ENCODE data around the gene ARHGEF17. TPM values are rescaled to one million over a fixed set of nuclear protein-coding genes. Genes with fewer than 3 reads are reported as not detected.

Gene ARHGEF17
- total and polyA plus RNA-seq, 2 of the 13 experiments (the other 11 are each of a cell fraction or from before 2014, with no cell fraction given) = 10.7 to 28.8 TPM

- no peaks in the 10 kb centered on the region for H3K79me2 ChIP-seq (ENCODE audit: insufficient read depth, low read length)
- FAIRE-seq = no peak
- H3K27ac ChIP-seq (ENCODE audit: extremely low read length, insufficient read depth, low read length) = no peak overlapping the region
- no TSS peak for BruUV-seq (replicated peaks)
- WGBS (ENCODE audit: low lambda C conversion rate) = 31% methylated on average over 9 of the region's 10 CpGs
- no peak; the same call in 2 of the 3 replicates for ATAC-seq
- H3K4me2 ChIP-seq (ENCODE audit: low read depth, low read length) = no peak overlapping the region
- in situ Hi-C loops (cut with HindIII; ENCODE audit: extremely low pct_ligation_motif_present, low pct_unique_long_range_greater_than_20kb) = no loop called here
- no peak overlapping the region for H3K4me3 ChIP-seq (replicated peaks in 1 of 3; ENCODE audit: insufficient read depth in 1 of 3, low read depth in 2 of 3, low read length in 3 of 3)
- no peaks in the 10 kb centered on the region for H3K36me3 ChIP-seq (replicated peaks in 1 of 2; ENCODE audit: control insufficient read depth in 1 of 2, insufficient read depth in 2 of 2, low read length in 2 of 2)
- H3K9ac ChIP-seq (ENCODE audit: insufficient read depth, low read depth, low read length) = no peak overlapping the region
- intact Hi-C loops (cut with micrococcal nuclease; ENCODE audit: unreplicated experiment) = no loop called here
- POLR2A ChIA-PET = no interaction called here
- no peaks in the 10 kb centered on the region for H3K9me3 ChIP-seq (ENCODE audit: low read length)
- peaks cover 24% of the 10 kb centered on the region for H3K4me1 ChIP-seq (ENCODE audit: insufficient read depth, low read length)
- DNase-seq (ENCODE audit: low spot score) = no peak
- H3K27me3 ChIP-seq (ENCODE audit: control insufficient read depth in 1 of 2, insufficient read depth in 2 of 2, low read length in 2 of 2) = peaks cover 6 to 34% of the 10 kb centered on the region in 2 experiments; a peak in 4 of 5 replicates
- CTCF ChIA-PET (ENCODE audit: low intra/inter-chr PET ratio, low total read pairs) = no interaction called here
- no peaks in the 10 kb centered on the region for H4K20me1 ChIP-seq (ENCODE audit: insufficient read depth, low read length)
- no peak overlapping the region for H2AFZ ChIP-seq (ENCODE audit: low read length)
- TF ChIP-seq TRIM24 (CRISPR knock-in tag; IDR thresholded peaks at IDR 0.05) (no peak), ZNF607 (CRISPR knock-in tag; IDR thresholded peaks at IDR 0.05; ENCODE audit: borderline replicate concordance) (no peak), DPF2 (CRISPR knock-in tag; IDR thresholded peaks at IDR 0.05; ENCODE audit: borderline replicate concordance, low read depth) (no peak), ZBTB4 (CRISPR knock-in tag; IDR thresholded peaks at IDR 0.05; ENCODE audit: borderline replicate concordance) (no peak), ZNF513 (CRISPR knock-in tag; conservative IDR thresholded peaks at IDR 0.05) (no peak), ZNF180 (CRISPR knock-in tag; IDR thresholded peaks at IDR 0.05; ENCODE audit: borderline replicate concordance, low read depth) (no peak), ZNF382 (CRISPR knock-in tag; IDR thresholded peaks at IDR 0.05; ENCODE audit: borderline replicate concordance) (no peak), ATF2 (CRISPR knock-in tag; IDR thresholded peaks at IDR 0.05) (no peak), ZNF460 (CRISPR knock-in tag; IDR thresholded peaks at IDR 0.05; ENCODE audit: borderline replicate concordance) (no peak), CAMTA2 (CRISPR knock-in tag; IDR thresholded peaks at IDR 0.05; ENCODE audit: borderline replicate concordance) (no peak), TBX3 (IDR thresholded peaks at IDR 0.05; ENCODE audit: borderline replicate concordance) (no peak), ZNF292 (CRISPR knock-in tag; IDR thresholded peaks at IDR 0.05; ENCODE audit: borderline replicate concordance, low read depth) (no peak), ZNF136 (CRISPR knock-in tag; IDR thresholded peaks at IDR 0.05; ENCODE audit: low read depth) (no peak), ZBTB46 (CRISPR knock-in tag; IDR thresholded peaks at IDR 0.05; ENCODE audit: borderline replicate concordance) (no peak), LCORL (IDR thresholded peaks at IDR 0.05) (no peak), LCORL (CRISPR knock-in tag; IDR thresholded peaks at IDR 0.05) (no peak)
These were observed 24.6 kb upstream of the ARHGEF17 start for GRCh38 chr11:73283276-73284000.

Measured in HepG2 (cell line).